GM18861 (cell line): ENCODE measurements around the gene APOC4.

ENCODE experiments used
- ATAC-seq: cut with Tn5 transposase; IDR thresholded peaks from one replicate; pipeline ENCODE4 v1.9.1; 2021; ENCODE audit not compliant: unreplicated experiment

APOC4 gene

DNA sequence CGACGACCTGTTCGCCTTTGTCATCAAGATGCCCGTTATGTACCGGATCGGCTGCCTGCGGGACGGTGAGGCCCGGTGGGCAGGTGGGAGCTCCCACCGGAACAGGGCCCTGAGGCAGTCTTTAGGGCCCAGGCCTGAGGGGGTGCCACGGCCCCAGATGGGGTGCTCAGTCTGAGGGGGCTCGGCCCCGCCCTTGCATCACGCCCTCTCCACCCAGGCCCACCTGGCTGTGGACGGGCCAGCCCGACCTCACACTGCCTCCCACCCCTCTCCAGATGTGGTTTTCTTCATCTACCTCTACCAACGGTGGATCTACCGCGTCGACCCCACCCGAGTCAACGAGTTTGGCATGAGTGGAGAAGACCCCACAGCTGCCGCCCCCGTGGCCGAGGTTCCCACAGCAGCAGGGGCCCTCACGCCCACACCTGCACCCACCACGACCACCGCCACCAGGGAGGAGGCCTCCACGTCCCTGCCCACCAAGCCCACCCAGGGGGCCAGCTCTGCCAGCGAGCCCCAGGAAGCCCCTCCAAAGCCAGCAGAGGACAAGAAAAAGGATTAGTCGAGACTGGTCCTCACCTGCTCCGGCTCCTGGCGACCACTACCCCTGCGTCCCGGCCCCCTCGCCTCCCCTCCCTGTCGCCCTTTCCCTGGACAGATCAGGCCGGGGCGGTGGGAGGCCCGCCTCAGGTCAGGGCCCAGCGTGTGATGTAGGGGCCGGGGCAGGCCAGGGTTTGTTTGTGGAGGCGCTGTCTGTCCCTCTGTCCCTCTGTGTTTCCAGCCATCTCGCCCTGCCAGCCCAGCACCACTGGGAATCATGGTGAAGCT, 50.5 kb downstream of the APOC4 start:
- ATAC-seq: no peak

DNA sequence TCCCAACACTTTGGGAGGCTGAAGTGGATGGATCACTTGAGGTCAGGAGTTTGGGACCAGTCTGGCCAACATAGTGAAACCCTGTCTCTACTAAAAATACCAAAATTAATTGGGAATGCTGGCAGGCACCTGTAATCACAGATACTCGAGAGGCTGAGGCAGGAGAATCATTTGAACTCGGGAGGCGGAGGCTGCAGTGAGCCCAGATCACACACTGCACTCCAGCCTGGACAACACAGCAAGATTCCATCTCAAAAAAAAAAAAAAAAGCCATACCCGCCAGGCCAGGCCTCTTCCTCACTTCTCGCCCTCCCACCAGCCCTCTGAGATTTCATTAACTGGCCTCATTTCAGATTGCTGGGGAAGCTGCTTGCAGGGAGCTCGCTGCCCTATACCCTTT, 51.5 kb downstream of the APOC4 start:
- no peak for ATAC-seq

GRCh38 chr19:44993926-44994537, 52.0 kb downstream of the APOC4 start:
- ATAC-seq: no peak
